Astrocyte of the cerebellum (primary cell): ENCODE measurements around the gene DHX34.
"Not testable (repeated sequence)": the region's sequence is repeated elsewhere in the genome, so short reads cannot be mapped to it uniquely, and the experiment has no call there.

Experiments used
- DNase-seq: peaks from one replicate; pipeline ENCODE4 v3.0.0-alpha.2; 2011; ENCODE audit warnings: low read depth
- H3K4me3 ChIP-seq: 2 replicates; pipeline ENCODE4 v1.5.1; 2011; ENCODE audit warnings: mild to moderate bottlenecking, low read depth, low read length, moderate library complexity
- in situ Hi-C: cut with HindIII; loops from 2 replicates; pipeline ENCODE4 v1.10.0; 2017; ENCODE audit warnings: low sequenced_read_pairs
- TF ChIP-seq, protein P1 (sequence below): IDR thresholded peaks from 2 replicates; pipeline ENCODE4 v1.5.1; 2012; ENCODE audit warnings: low read length, low read depth, moderate library complexity, mild to moderate bottlenecking; ENCODE audit errors: missing control alignments

Gene DHX34

DNA sequence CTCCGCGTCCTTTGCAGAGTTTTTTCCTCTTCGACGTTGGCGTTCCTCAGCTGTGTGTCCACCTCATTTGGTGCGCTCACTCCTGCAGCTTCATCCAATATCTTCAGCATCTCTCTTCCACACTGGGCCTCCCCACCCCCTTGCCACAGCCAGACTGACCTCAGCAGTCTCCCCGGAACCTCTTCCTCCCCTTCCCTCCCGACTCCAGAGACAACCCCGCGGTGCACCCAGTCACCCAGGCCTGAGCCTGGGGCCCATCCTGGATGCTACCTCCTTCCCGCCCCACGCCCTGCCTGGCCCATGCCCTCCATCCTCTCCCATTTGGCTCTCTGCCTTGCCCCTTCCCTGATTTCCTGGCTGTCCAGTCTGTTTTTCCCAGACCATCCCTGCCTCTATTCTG, 25.2 kb upstream of the DHX34 start:
- TF ChIP-seq, protein P1, sequence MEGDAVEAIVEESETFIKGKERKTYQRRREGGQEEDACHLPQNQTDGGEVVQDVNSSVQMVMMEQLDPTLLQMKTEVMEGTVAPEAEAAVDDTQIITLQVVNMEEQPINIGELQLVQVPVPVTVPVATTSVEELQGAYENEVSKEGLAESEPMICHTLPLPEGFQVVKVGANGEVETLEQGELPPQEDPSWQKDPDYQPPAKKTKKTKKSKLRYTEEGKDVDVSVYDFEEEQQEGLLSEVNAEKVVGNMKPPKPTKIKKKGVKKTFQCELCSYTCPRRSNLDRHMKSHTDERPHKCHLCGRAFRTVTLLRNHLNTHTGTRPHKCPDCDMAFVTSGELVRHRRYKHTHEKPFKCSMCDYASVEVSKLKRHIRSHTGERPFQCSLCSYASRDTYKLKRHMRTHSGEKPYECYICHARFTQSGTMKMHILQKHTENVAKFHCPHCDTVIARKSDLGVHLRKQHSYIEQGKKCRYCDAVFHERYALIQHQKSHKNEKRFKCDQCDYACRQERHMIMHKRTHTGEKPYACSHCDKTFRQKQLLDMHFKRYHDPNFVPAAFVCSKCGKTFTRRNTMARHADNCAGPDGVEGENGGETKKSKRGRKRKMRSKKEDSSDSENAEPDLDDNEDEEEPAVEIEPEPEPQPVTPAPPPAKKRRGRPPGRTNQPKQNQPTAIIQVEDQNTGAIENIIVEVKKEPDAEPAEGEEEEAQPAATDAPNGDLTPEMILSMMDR = no peak
- in situ Hi-C loops = no loop called here
- DNase-seq = no peak
- no peak overlapping the region for H3K4me3 ChIP-seq

DNA sequence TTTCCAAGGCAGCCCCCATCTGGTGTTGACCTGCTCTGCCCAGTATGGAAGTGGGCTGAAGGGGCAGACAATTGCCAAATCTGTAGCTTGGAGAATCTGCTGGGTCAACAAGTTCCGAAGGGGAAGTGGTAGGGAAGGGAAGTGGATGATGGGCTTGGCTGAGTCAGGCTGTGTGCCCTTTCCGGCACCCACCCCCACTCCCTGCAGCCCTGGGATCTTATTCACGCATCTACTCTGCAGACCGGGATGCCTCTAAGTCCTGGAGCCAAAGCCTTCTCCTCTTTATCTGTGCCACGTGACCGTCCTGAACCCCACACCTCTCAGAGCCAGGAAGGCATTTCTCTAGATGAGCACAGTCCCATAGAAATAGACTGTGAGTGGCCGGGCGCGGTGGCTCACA, 24.6 kb upstream of the DHX34 start:
- no peak overlapping the region for H3K4me3 ChIP-seq
- DNase-seq = no peak
- TF ChIP-seq, protein P1 = no peak
- in situ Hi-C loops = no loop called here

DNA sequence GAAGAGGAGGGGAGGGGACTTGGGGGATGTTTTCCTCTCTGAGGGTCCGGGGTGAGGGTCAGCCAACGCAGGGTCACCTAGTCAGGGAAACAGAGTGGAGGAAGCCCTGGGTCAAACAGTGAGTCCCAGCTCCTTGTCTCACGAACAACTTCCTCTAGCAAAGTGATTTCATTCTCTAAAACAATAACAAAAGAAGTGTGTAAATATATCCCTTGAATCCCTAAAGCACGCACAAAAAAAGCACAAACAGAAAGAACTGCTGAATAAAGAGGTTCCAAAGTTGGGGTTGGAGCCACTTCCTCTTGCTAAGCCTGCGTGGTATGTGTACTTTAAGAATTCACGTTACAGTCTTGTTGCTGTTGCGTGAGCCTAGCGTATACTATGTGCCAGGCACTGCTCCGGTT, 18.6 kb upstream of the DHX34 start:
- no peak overlapping the region for H3K4me3 ChIP-seq
- in situ Hi-C loops = no loop called here
- no peak for DNase-seq
- TF ChIP-seq, protein P1 = no peak

DNA sequence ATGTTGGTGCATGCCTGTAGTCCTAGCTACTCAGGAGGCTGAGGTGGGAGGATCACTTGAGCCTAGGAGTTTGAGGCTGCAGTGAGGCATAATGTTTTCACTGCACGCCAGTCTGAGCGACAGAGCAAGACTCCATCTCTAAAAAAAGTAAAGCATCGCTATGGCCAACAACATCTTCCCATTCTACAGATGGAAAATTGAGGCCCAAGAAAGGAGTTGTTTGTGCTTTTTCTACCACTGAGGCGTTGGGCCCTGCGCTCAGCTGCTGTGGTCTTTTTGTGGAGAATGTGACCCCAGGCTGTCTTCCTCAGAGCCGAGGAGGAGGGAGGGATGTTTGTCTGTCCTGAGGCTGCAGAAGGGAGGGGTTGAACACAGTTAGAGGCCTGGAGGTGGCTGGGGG, 17.6 kb upstream of the DHX34 start:
- DNase-seq = no peak
- H3K4me3 ChIP-seq = no peak overlapping the region
- TF ChIP-seq, protein P1 = no peak
- in situ Hi-C loops = no loop called here

DNA sequence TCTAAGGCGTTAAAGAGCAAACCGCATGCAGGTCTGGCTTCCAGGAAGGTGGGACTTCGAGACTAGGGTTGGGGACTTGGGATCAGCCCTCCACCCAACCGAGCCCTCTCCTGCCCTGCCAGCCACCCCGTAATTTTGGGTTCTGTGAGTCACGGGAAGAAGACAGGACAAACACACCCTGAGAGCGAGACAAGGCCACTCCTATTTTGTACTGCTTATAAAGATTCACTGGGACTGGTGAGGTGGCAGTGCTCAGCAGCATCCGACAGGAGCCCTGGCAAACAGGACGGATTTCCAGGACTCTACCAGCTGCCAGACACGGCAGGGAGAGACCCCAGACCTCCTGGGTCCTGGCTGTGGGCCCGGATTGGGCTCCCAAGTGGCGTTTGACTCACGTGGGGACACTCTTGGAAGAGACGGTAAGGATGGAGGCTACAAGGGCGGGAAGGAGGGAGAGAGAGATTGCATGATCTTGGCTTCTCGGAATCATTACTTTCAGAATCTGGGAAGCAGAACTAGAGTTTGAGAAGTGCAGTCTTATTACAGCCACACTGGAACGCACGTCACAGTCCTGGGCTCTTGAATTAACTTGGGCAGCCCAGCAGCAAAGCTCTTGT, 17.1 kb upstream of the DHX34 start, which contains the start of gene C5AR2:
TSS of gene C5AR2 (plus strand) at position 245 of the 617 bp plus-strand sequence. CDS start 8,625 bp downstream, outside the sequence.
- DNase-seq = no peak
- no peak within 1 kb of the TSS for H3K4me3 ChIP-seq
- TF ChIP-seq, protein P1 = no peak
- in situ Hi-C loops = no loop called here

DNA sequence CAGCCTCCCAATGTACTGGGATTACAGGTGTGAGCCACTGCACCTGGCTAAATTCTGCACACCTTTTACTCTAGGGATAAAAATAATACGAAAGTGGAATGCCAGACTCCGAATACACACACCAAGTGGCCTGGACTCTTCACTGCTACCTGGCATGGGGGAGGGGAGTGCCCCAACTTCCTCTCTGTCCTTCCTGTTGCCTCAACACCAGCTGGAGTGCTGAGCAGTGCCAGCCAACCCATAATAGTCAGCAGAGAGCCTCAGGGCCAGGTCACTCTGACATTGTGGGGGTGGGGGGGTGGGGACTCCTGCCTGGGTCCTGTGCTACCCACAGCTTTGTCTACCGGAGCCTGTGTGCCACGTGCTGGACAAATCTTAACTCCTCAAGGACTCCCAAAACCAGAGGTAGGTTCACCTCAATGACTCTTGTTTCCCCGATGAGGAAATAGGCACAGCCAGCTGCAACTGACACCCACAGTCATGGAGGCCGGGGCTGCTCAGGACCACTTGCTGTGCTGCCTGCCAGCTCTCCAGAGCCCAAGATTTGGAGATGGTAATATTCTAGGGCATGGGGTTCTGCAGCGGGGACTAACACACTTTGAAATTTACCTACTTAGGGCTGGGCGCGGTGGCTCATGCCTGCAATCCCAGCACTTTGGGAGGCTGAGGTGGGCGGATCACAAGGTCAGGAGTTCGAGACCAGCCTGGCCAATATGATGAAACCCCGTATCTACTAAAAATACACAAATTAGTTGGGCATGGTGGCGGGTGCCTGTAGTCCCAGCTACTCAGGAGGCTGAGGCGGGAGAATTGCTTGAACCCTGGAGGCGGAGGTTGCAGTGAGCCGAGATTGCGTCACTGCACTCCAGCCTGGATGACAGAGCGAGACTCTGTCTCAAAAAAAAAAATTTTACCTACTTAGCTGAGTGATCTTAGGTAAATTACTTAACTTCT, 12.1 kb upstream of the DHX34 start:
- H3K4me3 ChIP-seq, DNase-seq, in situ Hi-C loops: not testable (repeated sequence)
